Measurements from ENCODE around the gene YIPF6. TPM values are rescaled to one million over a fixed set of nuclear protein-coding genes. Genes with fewer than 3 reads are reported as not detected.

Gene YIPF6
- polyA plus RNA-seq, 1 of the 3 experiments (the other 2 are of a cell fraction), result 15.0 TPM

- Histone ChIP-seq H3K27me3 (ENCODE audit: insufficient read depth) (no peaks in the 10 kb centered on the region; the same call in 1 of the 2 replicates), H2AFZ (ENCODE audit: low read depth) (no peak overlapping the region), H3K9me2 (peaks cover 3% of the 10 kb centered on the region; the same call in 1 of the 2 replicates), H3K9me3 (no peaks in the 10 kb centered on the region), H4K20me1 (ENCODE audit: insufficient read depth) (no peaks in the 10 kb centered on the region), H3K9ac (no peak overlapping the region), H3K4me2 (no peak overlapping the region), H3K36me3 (replicated peaks in 1 of 2; ENCODE audit: control insufficient read depth in 1 of 2, insufficient read depth in 2 of 2, low read length in 1 of 2) (no peaks in the 10 kb centered on the region), H3K27ac (ENCODE audit: low read depth in 2 of 2, low read length in 1 of 2) (no peak overlapping the region), H3K4me1 (ENCODE audit: control insufficient read depth in 1 of 2, insufficient read depth in 2 of 2, low read depth in 1 of 2, low read length in 1 of 2) (no peaks in the 10 kb centered on the region), H3K4me3 (ENCODE audit: low read depth in 2 of 2, low read length in 1 of 2) (no peak overlapping the region), H3F3A (replicated peaks; ENCODE audit: insufficient read depth) (no peaks in the 10 kb centered on the region), H3K79me2 (ENCODE audit: insufficient read depth) (no peaks in the 10 kb centered on the region)
- CTCF ChIA-PET, result interaction anchor here (0.7 to 1.4 kb wide), 3 partner anchors 38 to 584 kb away, joined by 3 read pairs; no protein-coding TSS in a partner anchor
- DNase-seq, result no peak
- POLR2A ChIA-PET, result no interaction called here
- 35% methylated on average over 3 of the region's 3 CpGs for whole genome bisulfite sequencing (ENCODE audit: low lambda C conversion rate)
- TF ChIP-seq SIN3A (IDR thresholded peaks at IDR 0.05; ENCODE audit: borderline replicate concordance, low read depth, low read length) (no peak), EZH2phosphoT487 (IDR thresholded peaks at IDR 0.05; ENCODE audit: borderline replicate concordance, low read depth) (no peak), POLR2AphosphoS5 (IDR thresholded peaks at IDR 0.05; ENCODE audit: low read depth, low read length) (no peak), TAF1 (IDR thresholded peaks at IDR 0.05; ENCODE audit: borderline replicate concordance, low read depth, low read length) (no peak), TEAD4 (IDR thresholded peaks at IDR 0.05; ENCODE audit: borderline replicate concordance, insufficient read depth) (no peak), CHD2 (IDR thresholded peaks at IDR 0.05; ENCODE audit: low read length, partially characterized antibody) (no peak), RCOR1 (IDR thresholded peaks at IDR 0.05; ENCODE audit: low read length) (no peak)
Measured at GRCh38 chrX:68550193-68550592, 51.3 kb downstream of the YIPF6 start.

- no peak overlapping the region for H3K4me3 ChIP-seq (ENCODE audit: low read depth in 2 of 2, low read length in 1 of 2)
- no peak overlapping the region for H3K27ac ChIP-seq (ENCODE audit: low read depth in 2 of 2, low read length in 1 of 2)
- POLR2A ChIA-PET, result interaction anchor here (0.6 kb wide), 1 partner anchor 56 kb away, joined by 3 read pairs; no protein-coding TSS in a partner anchor
Measured at GRCh38 chrX:68556036-68556435, 57.2 kb downstream of the YIPF6 start.

More at GRCh38 chrX:68556036-68556435, 57.2 kb downstream of the YIPF6 start:
- Histone ChIP-seq H3K27me3 (ENCODE audit: insufficient read depth) (no peaks in the 10 kb centered on the region; the same call in 1 of the 2 replicates), H3K4me2 (no peak overlapping the region), H3K4me1 (ENCODE audit: control insufficient read depth in 1 of 2, insufficient read depth in 2 of 2, low read depth in 1 of 2, low read length in 1 of 2) (no peaks in the 10 kb centered on the region), H3K9me2 (no peaks in the 10 kb centered on the region), H3K9me3 (no peaks in the 10 kb centered on the region), H3K79me2 (ENCODE audit: insufficient read depth) (no peaks in the 10 kb centered on the region), H3K36me3 (replicated peaks in 1 of 2; ENCODE audit: control insufficient read depth in 1 of 2, insufficient read depth in 2 of 2, low read length in 1 of 2) (no peaks in the 10 kb centered on the region), H2AFZ (ENCODE audit: low read depth) (no peak overlapping the region), H4K20me1 (ENCODE audit: insufficient read depth) (no peaks in the 10 kb centered on the region), H3F3A (replicated peaks; ENCODE audit: insufficient read depth) (no peaks in the 10 kb centered on the region), H3K9ac (no peak overlapping the region)
- CTCF ChIA-PET, result interaction anchor here (0.8 kb wide), 1 partner anchor 20 kb away, joined by 3 read pairs; no protein-coding TSS in a partner anchor
- DNase-seq, result no peak
- WGBS (ENCODE audit: low lambda C conversion rate), result 15% methylated on average over 4 of the region's 4 CpGs
- TF ChIP-seq FOSL2 (IDR thresholded peaks at IDR 0.05; ENCODE audit: borderline replicate concordance, low read depth), result no peak
- TF ChIP-seq EP300 (IDR thresholded peaks at IDR 0.05; ENCODE audit: borderline replicate concordance in 1 of 2, low read depth in 1 of 2, low read length in 1 of 2), result no peak
- TF ChIP-seq REST (IDR thresholded peaks at IDR 0.05; ENCODE audit: low read depth, low read length), result no peak
- TF ChIP-seq RAD21 (IDR thresholded peaks at IDR 0.05; ENCODE audit: low read length), result no peak
- TF ChIP-seq MXI1 (IDR thresholded peaks at IDR 0.05; ENCODE audit: low read depth, low read length), result no peak
- no peak for TF ChIP-seq GATA2 (CRISPR knock-in tag; IDR thresholded peaks at IDR 0.05)
- no peak for TF ChIP-seq RFX5 (IDR thresholded peaks at IDR 0.05; ENCODE audit: low read length)
- no peak for TF ChIP-seq MAX (IDR thresholded peaks at IDR 0.05; ENCODE audit: low read depth)
- TF ChIP-seq EZH2phosphoT487 (IDR thresholded peaks at IDR 0.05; ENCODE audit: borderline replicate concordance, low read depth), result no peak
- no peak for TF ChIP-seq JUND (IDR thresholded peaks at IDR 0.05)
- TF ChIP-seq NFIC (IDR thresholded peaks at IDR 0.05; ENCODE audit: borderline replicate concordance), result no peak
- no peak for TF ChIP-seq POLR2AphosphoS5 (IDR thresholded peaks at IDR 0.05; ENCODE audit: low read depth, low read length)
- no peak for TF ChIP-seq RCOR1 (IDR thresholded peaks at IDR 0.05; ENCODE audit: low read length)
- no peak for TF ChIP-seq USF2 (IDR thresholded peaks at IDR 0.05; ENCODE audit: borderline replicate concordance, low read depth, low read length)
- TF ChIP-seq IRF3 (IDR thresholded peaks at IDR 0.05; ENCODE audit: low read depth, low read length), result no peak
- TF ChIP-seq ELF1 (IDR thresholded peaks at IDR 0.05), result no peak
- TF ChIP-seq GABPA (IDR thresholded peaks at IDR 0.05; ENCODE audit: low read depth), result no peak
- TF ChIP-seq TCF12 (IDR thresholded peaks at IDR 0.05), result no peak
- TF ChIP-seq YY1 (IDR thresholded peaks at IDR 0.05; ENCODE audit: low read depth), result no peak
